HG03280 (cell line): ENCODE data around the gene ANKRD49.

Source experiments
- ATAC-seq: cut with Tn5 transposase; IDR thresholded peaks from one replicate; pipeline ENCODE4 v1.9.1; 2021; ENCODE audit warnings: mild to moderate bottlenecking, moderate library complexity; ENCODE audit not compliant: unreplicated experiment

Gene ANKRD49

DNA sequence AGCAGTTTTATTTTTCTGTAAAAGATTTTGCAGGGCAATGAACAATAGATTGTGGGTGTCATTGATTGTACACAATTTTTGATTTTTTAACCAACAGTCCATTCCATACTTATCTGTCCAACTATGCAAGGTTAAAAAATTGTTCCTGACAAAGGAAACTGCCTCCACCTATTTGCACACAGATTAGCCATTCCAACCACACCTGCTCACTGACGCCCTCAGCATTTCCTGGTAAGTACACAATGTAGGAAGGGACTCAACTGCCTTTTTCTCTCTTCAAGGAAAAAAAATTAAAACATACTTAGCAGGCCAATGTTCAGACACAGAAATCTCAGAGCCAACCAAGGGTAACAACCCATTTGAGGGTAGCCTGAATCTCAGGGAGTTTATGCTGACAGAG lies 45.6 kb downstream of the ANKRD49 start:
- no peak for ATAC-seq

DNA sequence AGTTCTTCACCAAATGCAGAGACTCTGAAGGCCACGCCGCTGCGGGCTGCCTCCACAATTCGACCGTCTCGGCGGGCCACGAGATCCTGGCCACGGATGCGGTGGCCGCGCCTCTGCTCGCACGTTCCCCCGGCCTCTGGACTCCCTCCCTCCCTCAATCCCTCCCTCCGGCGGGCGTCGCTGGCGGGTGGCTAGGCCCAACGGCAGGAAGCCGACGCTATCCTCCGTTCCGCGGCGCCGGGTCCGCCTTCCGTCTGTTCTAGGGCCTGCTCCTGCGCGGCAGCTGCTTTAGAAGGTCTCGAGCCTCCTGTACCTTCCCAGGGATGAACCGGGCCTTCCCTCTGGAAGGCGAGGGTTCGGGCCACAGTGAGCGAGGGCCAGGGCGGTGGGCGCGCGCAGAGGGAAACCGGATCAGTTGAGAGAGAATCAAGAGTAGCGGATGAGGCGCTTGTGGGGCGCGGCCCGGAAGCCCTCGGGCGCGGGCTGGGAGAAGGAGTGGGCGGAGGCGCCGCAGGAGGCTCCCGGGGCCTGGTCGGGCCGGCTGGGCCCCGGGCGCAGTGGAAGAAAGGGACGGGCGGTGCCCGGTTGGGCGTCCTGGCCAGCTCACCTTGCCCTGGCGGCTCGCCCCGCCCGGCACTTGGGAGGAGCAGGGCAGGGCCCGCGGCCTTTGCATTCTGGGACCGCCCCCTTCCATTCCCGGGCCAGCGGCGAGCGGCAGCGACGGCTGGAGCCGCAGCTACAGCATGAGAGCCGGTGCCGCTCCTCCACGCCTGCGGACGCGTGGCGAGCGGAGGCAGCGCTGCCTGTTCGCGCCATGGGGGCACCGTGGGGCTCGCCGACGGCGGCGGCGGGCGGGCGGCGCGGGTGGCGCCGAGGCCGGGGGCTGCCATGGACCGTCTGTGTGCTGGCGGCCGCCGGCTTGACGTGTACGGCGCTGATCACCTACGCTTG lies 50.2 kb downstream of the ANKRD49 start, which contains the start of gene FUT4:
Gene FUT4 (plus strand): TSS at position 227 of the 951 bp plus-strand sequence. CDS start 213 bp downstream, at position 440.
- ATAC-seq, result peak; percentile 87

DNA sequence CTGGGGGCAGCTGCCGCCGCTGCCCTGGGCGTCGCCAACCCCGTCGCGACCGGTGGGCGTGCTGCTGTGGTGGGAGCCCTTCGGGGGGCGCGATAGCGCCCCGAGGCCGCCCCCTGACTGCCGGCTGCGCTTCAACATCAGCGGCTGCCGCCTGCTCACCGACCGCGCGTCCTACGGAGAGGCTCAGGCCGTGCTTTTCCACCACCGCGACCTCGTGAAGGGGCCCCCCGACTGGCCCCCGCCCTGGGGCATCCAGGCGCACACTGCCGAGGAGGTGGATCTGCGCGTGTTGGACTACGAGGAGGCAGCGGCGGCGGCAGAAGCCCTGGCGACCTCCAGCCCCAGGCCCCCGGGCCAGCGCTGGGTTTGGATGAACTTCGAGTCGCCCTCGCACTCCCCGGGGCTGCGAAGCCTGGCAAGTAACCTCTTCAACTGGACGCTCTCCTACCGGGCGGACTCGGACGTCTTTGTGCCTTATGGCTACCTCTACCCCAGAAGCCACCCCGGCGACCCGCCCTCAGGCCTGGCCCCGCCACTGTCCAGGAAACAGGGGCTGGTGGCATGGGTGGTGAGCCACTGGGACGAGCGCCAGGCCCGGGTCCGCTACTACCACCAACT lies 51.0 kb downstream of the ANKRD49 start:
- ATAC-seq, result no peak

DNA sequence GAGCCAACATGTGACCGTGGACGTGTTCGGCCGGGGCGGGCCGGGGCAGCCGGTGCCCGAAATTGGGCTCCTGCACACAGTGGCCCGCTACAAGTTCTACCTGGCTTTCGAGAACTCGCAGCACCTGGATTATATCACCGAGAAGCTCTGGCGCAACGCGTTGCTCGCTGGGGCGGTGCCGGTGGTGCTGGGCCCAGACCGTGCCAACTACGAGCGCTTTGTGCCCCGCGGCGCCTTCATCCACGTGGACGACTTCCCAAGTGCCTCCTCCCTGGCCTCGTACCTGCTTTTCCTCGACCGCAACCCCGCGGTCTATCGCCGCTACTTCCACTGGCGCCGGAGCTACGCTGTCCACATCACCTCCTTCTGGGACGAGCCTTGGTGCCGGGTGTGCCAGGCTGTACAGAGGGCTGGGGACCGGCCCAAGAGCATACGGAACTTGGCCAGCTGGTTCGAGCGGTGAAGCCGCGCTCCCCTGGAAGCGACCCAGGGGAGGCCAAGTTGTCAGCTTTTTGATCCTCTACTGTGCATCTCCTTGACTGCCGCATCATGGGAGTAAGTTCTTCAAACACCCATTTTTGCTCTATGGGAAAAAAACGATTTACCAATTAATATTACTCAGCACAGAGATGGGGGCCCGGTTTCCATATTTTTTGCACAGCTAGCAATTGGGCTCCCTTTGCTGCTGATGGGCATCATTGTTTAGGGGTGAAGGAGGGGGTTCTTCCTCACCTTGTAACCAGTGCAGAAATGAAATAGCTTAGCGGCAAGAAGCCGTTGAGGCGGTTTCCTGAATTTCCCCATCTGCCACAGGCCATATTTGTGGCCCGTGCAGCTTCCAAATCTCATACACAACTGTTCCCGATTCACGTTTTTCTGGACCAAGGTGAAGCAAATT lies 51.7 kb downstream of the ANKRD49 start:
- no peak for ATAC-seq

DNA sequence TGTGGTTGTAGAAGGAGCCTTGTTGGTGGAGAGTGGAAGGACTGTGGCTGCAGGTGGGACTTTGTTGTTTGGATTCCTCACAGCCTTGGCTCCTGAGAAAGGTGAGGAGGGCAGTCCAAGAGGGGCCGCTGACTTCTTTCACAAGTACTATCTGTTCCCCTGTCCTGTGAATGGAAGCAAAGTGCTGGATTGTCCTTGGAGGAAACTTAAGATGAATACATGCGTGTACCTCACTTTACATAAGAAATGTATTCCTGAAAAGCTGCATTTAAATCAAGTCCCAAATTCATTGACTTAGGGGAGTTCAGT lies 52.3 kb downstream of the ANKRD49 start:
- ATAC-seq, result no peak

DNA sequence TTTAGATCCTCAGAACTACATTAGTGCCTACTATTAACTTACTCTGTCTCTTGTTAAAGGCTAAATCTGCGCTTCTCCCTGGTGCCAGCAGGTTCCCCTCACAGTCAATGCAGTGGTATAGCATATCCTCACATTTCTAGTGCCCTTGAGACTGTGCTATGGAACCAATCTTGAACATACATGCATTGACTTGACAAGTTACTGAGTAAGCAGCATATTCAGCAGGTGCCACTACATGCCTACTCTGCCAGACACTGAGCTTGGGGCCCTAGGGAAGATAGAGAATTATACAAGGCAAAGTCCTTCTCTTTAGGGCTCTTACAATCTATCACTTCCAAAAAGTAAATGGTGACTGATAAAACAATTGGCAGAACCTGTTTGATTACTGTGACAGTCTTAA lies 53.1 kb downstream of the ANKRD49 start:
- no peak for ATAC-seq

DNA sequence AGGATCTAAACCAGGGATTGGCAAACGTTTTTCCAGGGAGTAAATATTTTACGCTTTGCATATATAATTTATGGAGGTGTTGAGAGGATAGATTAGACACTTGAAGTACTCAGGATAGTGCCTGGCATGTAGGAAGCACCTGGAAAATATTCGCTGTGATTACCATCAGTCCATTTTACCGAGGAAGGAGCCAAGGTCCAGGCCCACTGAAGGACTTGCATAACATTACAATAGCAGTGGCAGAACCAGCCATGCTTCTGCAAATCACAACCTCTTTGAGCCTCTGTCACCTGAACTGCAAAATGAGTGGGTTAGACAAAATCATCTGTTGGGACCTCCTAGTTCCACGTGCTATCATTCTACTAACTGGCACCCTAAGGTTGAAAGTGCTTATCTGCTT lies 55.4 kb downstream of the ANKRD49 start:
- no peak for ATAC-seq
